ENCODE results near the gene TM7SF2.

- TF ChIP-seq, protein P1, sequence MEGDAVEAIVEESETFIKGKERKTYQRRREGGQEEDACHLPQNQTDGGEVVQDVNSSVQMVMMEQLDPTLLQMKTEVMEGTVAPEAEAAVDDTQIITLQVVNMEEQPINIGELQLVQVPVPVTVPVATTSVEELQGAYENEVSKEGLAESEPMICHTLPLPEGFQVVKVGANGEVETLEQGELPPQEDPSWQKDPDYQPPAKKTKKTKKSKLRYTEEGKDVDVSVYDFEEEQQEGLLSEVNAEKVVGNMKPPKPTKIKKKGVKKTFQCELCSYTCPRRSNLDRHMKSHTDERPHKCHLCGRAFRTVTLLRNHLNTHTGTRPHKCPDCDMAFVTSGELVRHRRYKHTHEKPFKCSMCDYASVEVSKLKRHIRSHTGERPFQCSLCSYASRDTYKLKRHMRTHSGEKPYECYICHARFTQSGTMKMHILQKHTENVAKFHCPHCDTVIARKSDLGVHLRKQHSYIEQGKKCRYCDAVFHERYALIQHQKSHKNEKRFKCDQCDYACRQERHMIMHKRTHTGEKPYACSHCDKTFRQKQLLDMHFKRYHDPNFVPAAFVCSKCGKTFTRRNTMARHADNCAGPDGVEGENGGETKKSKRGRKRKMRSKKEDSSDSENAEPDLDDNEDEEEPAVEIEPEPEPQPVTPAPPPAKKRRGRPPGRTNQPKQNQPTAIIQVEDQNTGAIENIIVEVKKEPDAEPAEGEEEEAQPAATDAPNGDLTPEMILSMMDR (IDR thresholded peaks at IDR 0.05), result no peak
- TF ChIP-seq POLR2A (IDR thresholded peaks at IDR 0.05), result no peak
Measured at GRCh38 chr11:65077451-65077850, 34.2 kb upstream of the TM7SF2 start.
